NCI-H2081 (cell line): ENCODE results near the gene SKIC3.

Source experiments
- DNase-seq, 2 experiments: peaks; one replicate each; lab custom pipeline; 2025; lab: John Stamatoyannopoulos, UW

Gene SKIC3

GRCh38 chr5:95554647-95555548 lies at the start of gene SKIC3, which contains the start of gene ARSK:
TSS of gene SKIC3 (minus strand) at chr5:95554977. CDS start at chr5:95547150, 7,827 bp downstream.
TSS of gene ARSK (plus strand) at chr5:95555101. CDS start at chr5:95555279, 178 bp downstream.
- DNase-seq, result peak; percentile 89 to 97

GRCh38 chr5:95600557-95600956 lies 45.8 kb upstream of the SKIC3 start:
- no peak for DNase-seq

GRCh38 chr5:95599252-95599651 lies 44.5 kb upstream of the SKIC3 start:
- no peak for DNase-seq

GRCh38 chr5:95595289-95595931 lies 40.6 kb upstream of the SKIC3 start:
- no peak for DNase-seq

GRCh38 chr5:95591490-95591901 lies 36.7 kb upstream of the SKIC3 start:
- DNase-seq, result no peak

- DNase-seq, result no peak
Measured at GRCh38 chr5:95590880-95591279, 36.1 kb upstream of the SKIC3 start.

- no peak for DNase-seq
Measured at GRCh38 chr5:95583992-95584391, 29.2 kb upstream of the SKIC3 start.

GRCh38 chr5:95581576-95581975 lies 26.8 kb upstream of the SKIC3 start:
- no peak for DNase-seq

- DNase-seq, result no peak
Measured at GRCh38 chr5:95572016-95572415, 17.2 kb upstream of the SKIC3 start.

- DNase-seq, result no peak
Measured at GRCh38 chr5:95565280-95565920, 10.6 kb upstream of the SKIC3 start.

- DNase-seq, result peak in 1 of 2 experiments; percentile 9
Measured at GRCh38 chr5:95564450-95564849, 9.7 kb upstream of the SKIC3 start.

GRCh38 chr5:95563367-95563766 lies 8.6 kb upstream of the SKIC3 start:
- DNase-seq, result no peak

GRCh38 chr5:95562282-95562681 lies 7.5 kb upstream of the SKIC3 start:
- no peak for DNase-seq

- DNase-seq, result no peak
Measured at GRCh38 chr5:95557841-95558240, 3.1 kb upstream of the SKIC3 start.

GRCh38 chr5:95555553-95555952 lies 776 bp upstream of the SKIC3 start:
- DNase-seq, result no peak

GRCh38 chr5:95554331-95554646 lies 488 bp downstream of the SKIC3 start:
- no peak for DNase-seq

- no peak for DNase-seq
Measured at GRCh38 chr5:95549030-95549429, 5.7 kb downstream of the SKIC3 start.

- no peak for DNase-seq
Measured at GRCh38 chr5:95543017-95543705, 11.6 kb downstream of the SKIC3 start.

GRCh38 chr5:95537501-95537900 lies 17.3 kb downstream of the SKIC3 start:
- no peak for DNase-seq

GRCh38 chr5:95533761-95534160 lies 21.0 kb downstream of the SKIC3 start:
- no peak for DNase-seq

- DNase-seq, result no peak
Measured at GRCh38 chr5:95533106-95533505, 21.7 kb downstream of the SKIC3 start.

GRCh38 chr5:95532415-95532814 lies 22.4 kb downstream of the SKIC3 start:
- no peak for DNase-seq
